GM19193 (cell line): ENCODE measurements around the gene TMCO1.

Experiments
- POLR2A ChIP-seq: IDR thresholded peaks from 4 replicates; pipeline ENCODE4 v1.6.1; 2011; ENCODE audit not compliant: insufficient read depth, insufficient read length; ENCODE audit errors: extremely low read depth

Gene TMCO1

DNA sequence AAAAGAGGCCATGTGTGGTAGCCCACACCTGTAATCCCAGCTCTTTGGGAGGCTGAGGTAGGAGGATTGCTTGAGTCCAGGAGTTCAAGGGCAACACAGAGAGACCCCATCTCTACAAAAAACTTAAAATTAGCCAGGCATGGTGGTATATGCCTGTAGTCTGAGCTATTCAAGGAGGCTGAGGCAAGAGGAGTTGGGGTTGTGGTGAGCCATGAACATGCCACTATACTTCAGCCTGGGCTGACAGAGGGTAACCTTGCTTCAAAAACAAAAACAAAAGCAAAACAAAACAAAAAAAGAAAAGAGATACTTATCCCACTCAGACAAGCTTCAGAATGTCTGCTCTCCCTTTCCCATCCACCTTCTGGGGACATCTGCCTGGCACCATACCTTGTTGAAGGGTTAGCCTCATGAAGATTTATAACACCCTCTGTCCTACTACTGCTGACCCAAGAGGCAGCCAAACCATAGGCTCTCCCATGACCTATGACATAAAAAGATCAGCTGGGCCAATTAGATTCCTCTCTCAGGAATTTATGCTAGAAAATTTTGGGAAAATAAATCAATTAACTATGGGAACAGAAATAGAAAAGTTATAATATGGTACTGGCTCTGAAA lies 13.2 kb downstream of the TMCO1 start:
- no peak for TF ChIP-seq POLR2A

- no peak for TF ChIP-seq POLR2A
Measured at GRCh38 chr1:165753934-165754333, 14.7 kb downstream of the TMCO1 start.

DNA sequence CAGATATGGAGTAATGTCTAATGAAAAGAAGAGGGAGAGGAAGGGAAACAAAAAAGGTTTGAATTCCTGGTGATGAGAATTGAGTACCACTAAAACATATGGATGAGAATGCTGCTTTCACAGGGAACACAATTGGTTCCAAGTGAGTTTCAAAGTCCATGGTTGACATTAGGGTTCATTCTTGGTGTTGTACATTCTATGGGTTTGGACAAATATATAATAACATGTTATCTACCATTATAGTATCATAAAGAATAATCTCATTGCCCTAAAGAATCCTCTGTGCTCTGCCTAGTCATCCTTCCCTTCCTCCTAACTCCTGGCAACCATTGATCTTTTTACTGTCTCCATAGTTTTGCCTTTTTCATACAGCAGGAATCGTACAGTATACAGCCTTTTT lies 20.1 kb downstream of the TMCO1 start:
- no peak for TF ChIP-seq POLR2A

DNA sequence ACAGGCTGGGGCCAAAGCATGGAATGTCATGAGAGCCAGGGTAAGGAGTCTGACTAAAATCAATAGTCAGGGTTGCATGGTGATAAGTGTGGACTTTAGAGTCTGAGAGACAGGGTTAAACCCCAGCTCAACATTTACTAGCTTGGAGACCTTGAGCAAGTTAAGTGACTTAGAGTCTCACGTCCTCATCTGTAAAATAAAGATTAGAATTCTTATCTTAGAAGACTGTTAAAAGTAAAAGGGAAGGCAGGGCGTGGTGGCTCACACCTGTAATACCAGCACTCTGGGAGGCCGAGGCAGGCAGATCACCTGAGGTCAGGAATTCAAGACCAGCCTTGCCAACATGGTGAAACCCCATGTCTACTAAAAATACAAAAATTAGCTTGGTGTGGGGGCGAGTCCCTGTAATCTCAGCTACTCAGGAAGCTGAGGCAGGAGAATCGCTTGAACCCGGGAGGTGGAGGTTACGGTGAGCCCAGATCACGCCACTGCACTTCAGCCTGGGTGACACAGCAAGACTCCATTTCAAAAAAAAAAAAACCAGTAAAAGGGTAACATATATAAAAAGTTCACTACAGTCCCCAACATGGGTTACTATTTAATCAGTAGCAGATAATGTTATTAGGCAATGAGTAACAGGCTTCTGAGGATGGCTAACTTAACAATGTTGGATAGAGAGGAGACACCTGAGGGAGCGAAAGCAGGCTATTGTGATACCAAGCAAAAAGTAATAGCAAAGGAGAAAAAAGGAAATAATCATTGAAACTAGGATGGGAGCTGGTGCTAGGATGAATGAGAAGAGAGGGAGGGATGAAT lies 20.8 kb downstream of the TMCO1 start:
- no peak for TF ChIP-seq POLR2A

- TF ChIP-seq POLR2A = no peak
Measured at GRCh38 chr1:165742194-165742593, 26.5 kb downstream of the TMCO1 start.

DNA sequence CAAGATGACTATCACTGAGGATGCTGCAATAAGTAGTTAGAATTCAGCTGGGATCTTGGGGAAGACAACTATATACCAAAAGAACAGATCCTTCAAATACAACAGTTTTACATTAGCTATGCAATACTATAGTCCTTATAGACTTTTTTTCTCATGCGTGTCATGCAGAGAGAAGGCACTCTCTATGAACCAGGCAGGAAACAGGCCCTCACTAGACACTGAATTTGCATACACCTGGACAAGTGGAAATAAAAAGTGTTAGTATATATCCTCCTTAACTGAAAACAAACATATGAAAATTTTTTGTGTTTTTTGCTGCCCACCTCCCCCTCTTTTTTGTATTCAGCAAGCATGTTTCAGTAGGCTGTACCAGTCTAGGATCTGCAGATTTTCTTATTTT lies 29.9 kb downstream of the TMCO1 start:
- no peak for TF ChIP-seq POLR2A

- TF ChIP-seq POLR2A = no peak
Measured at GRCh38 chr1:165737196-165737595, 31.5 kb downstream of the TMCO1 start.

GRCh38 chr1:165734906-165735305 lies 33.8 kb downstream of the TMCO1 start:
- TF ChIP-seq POLR2A = no peak

DNA sequence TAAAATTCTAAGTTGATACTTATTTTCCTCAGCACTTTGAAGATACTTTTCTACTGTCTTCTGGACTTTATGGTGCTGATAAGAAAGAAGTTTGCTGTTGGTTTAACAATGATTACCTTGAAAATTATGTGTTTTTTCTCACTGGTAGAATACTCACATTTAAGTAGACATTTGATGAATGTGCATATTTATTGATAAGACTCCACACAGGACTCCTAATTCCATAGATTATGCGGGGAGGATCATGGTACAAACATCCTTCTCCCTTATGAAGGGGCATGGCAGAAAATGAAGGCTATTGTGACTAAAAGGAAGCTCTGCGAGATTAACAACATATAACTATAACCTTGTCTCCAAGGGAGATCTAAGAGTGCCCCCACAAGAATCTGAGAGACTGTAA lies 41.8 kb downstream of the TMCO1 start:
- TF ChIP-seq POLR2A = no peak

- TF ChIP-seq POLR2A = no peak
Measured at GRCh38 chr1:165726169-165726568, 42.5 kb downstream of the TMCO1 start.

DNA sequence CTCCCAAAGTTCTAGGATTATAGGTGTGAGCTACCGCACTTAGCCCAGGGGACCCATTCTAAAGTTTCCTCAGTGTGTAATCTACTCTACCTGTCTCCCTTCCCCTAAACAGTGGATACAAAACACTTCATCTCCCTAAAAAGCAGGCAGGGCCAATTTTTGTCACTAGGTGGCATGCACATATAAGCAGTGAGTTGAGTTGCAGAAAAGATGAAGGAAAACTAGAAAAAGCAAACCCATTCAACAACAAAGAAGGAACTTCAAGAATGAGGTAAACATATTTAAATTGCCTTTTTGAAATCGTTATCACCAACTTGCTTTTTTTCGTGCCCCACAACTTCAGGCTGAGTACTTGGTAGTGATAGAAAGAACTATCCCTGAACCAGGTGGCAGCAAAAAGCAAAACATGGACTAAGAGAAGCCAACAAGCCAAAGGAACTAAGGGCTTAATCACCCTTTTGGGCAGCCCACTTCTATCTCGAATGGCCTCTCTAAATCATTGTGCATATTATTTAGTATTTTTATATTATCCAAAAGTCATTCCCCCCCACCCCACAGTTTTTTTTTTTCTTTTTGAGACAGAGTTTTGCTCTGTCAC lies 50.7 kb downstream of the TMCO1 start:
- no peak for TF ChIP-seq POLR2A

- TF ChIP-seq POLR2A = no peak
Measured at GRCh38 chr1:165712764-165713163, 55.9 kb downstream of the TMCO1 start.

DNA sequence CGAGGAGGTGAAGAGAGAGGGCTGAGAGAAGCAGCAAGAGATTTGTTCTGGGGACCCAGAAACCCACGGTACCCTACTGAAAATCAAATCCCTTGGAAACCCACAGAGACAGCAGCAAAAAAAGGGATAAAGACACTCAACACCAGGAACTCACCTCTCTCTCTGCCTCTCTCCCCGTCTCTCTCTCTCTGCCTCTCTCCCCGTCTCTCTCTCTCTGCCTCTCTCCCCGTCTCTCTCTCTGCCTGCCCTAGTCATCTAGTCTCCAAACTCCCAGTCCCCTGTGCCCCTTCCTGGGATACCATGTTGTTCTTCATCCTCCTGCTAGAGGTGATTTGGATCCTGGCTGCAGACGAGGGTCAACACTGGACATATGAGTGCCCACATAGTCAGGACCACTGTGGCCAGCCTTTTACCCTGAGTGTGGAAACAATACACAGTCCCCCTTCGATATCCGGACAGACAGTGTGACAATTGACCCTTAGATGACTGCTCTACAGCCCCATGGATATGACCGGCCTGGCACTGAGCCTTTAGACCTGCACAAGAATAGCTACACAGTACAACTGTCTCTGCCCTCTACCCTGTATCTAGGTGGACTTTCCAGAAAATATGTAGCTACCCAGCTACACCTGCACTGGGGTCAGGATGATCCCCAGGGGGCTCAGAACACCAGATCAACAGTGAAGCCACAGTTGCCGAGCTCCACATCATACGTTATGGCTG lies 60.5 kb downstream of the TMCO1 start:
- no peak for TF ChIP-seq POLR2A

GRCh38 chr1:165703648-165704047 lies 65.0 kb downstream of the TMCO1 start:
- TF ChIP-seq POLR2A = no peak

GRCh38 chr1:165699577-165699976 lies 69.1 kb downstream of the TMCO1 start:
- no peak for TF ChIP-seq POLR2A
